CD4-positive, alpha-beta T cell (primary cell): Measurements from ENCODE around the gene PTPN7. TPM values are rescaled to one million over a fixed set of nuclear protein-coding genes. Genes with fewer than 3 reads are reported as not detected.
A peak's percentile ranks its signal among the peaks of the same experiment; 100 is the strongest.
"Not testable (repeated sequence)": the region's sequence is repeated elsewhere in the genome, so short reads cannot be mapped to it uniquely, and the experiment has no call there.

ENCODE experiments used
- ATAC-seq: fragments of 200-7000 bp; cut with Tn5 transposase; one replicate; pipeline ENCODE4 v1.10.0; 2022; ENCODE audit warnings: mild to moderate bottlenecking; ENCODE audit not compliant: poor library complexity
- CTCF ChIA-PET: fragments of 350-600 bp; sonication (Branson Sonifier 250); formaldehyde crosslinking; loops from one replicate; lab custom pipeline; 2021; ENCODE audit warnings: antibody characterized with exemption, inconsistent platforms; lab: Charles Lee
- POLR2A ChIA-PET: fragments of 350-600 bp; sonication (Branson Sonifier 250); formaldehyde crosslinking; loops from one replicate; lab custom pipeline; 2021; ENCODE audit warnings: antibody characterized with exemption, inconsistent platforms; lab: Charles Lee
- DNase-seq, 14 experiments: peaks; one replicate each; pipeline ENCODE4 v3.0.0-alpha.2; 2013 to 2020; ENCODE audit warnings: mixed read lengths in 2 of 14
- H3K27ac ChIP-seq, 2 donors: one replicate each; pipeline versions ENCODE4 v1.5.1 to v1.7.0; 2013; ENCODE audit warnings: low read length in 2 of 2, low read depth in 1 of 2, mild to moderate bottlenecking in 1 of 2
- H3K27me3 ChIP-seq, 2 experiments: 1 replicate in 1 of 2; 2 replicates in 1 of 2; pipeline versions ENCODE4 v1.6.1 to v1.7.0; 2013; ENCODE audit warnings: low read length in 2 of 2, control low read depth in 1 of 2, mild to moderate bottlenecking in 1 of 2, moderate library complexity in 1 of 2; ENCODE audit not compliant: insufficient read depth in 2 of 2, control insufficient read depth in 1 of 2
- H3K36me3 ChIP-seq: one replicate; pipeline ENCODE4 v1.6.1; 2013; ENCODE audit warnings: low read length, control low read depth; ENCODE audit not compliant: insufficient read depth
- H3K4me1 ChIP-seq: one replicate; pipeline ENCODE4 v1.6.1; 2013; ENCODE audit warnings: low read length, control low read depth; ENCODE audit not compliant: insufficient read depth
- H3K4me3 ChIP-seq: one replicate; pipeline ENCODE4 v1.5.1; 2013; ENCODE audit warnings: mild to moderate bottlenecking, low read length, moderate library complexity
- H3K9me3 ChIP-seq, 2 experiments: 1 replicate in 1 of 2; 2 replicates in 1 of 2; pipeline versions ENCODE4 v1.6.1 to v1.7.0; 2013; ENCODE audit warnings: low read length in 2 of 2, mild to moderate bottlenecking in 2 of 2, control low read depth in 1 of 2, moderate library complexity in 1 of 2; ENCODE audit not compliant: control insufficient read depth in 1 of 2, insufficient read depth in 1 of 2
- H3K27ac Mint-ChIP-seq: one replicate; pipeline ENCODE4 v1.8.0; 2020; ENCODE audit warnings: mixed read lengths
- H3K27me3 Mint-ChIP-seq: one replicate; pipeline ENCODE4 v1.8.0; 2021; ENCODE audit warnings: mixed read lengths
- H3K36me3 Mint-ChIP-seq: one replicate; pipeline ENCODE4 v1.8.0; 2021; ENCODE audit warnings: low read depth, mixed read lengths
- H3K4me1 Mint-ChIP-seq: one replicate; pipeline ENCODE4 v1.8.0; 2021; ENCODE audit warnings: low read depth, mixed read lengths
- H3K4me3 Mint-ChIP-seq: one replicate; pipeline ENCODE4 v1.8.0; 2020; ENCODE audit warnings: mild to moderate bottlenecking, mixed read lengths
- H3K9me3 Mint-ChIP-seq: one replicate; pipeline ENCODE4 v1.8.0; 2020; ENCODE audit warnings: mixed read lengths
- intact Hi-C, 2 experiments: fragments of 100-400 bp; cut with DNase I in 1 of 2; cut with micrococcal nuclease in 1 of 2; formaldehyde crosslinking; loops; one replicate each; pipeline versions ENCODE4 v1.15.1 to v1.9.0; 2023 to 2025; cut with DNase I, micrococcal nuclease
- total RNA-seq, 174 experiments: library from RNA in 2 of 174; stranded (reverse) in 2 of 174; gene quantifications; one replicate each; pipeline ENCODE4 v1.2.3 and lab custom pipeline; 2021 to 2026
- TF ChIP-seq, protein P1 (sequence below): fragments of 200-600 bp; IDR thresholded peaks from one replicate; pipeline ENCODE4 v1.8.0; 2022; ENCODE audit warnings: antibody characterized with exemption, mild to moderate bottlenecking

The PTPN7 gene
- total RNA-seq, 2 experiments from 2014 or later, result 144 to 145 TPM

DNA sequence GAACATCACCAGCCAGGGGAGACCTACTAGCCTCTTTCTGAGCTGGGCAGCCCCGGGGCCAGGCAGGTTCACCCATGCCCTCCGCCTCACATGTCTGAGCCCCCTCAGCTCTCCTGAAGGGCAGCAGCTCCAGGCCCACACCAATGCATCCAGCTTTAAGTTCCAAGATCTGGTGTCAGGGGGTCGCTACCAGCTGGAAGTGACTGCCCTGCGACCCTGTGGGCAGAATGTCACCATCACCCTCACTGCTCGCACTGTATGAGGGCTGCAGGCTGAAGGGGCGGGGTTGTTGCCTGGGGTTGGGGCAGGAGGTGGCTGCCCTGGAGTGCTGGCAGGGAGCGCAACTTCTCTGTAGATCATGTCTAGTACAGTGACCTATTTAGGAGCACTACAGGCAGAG is 8.5 kb upstream of the PTPN7 start:
- H3K9me3 ChIP-seq, result no peaks in the 10 kb centered on the region
- H3K27ac ChIP-seq, result no peak overlapping the region
- Mint-ChIP-seq H3K9me3 (no peaks in the 10 kb centered on the region), H3K27ac (no peak overlapping the region), H3K36me3 (no peaks in the 10 kb centered on the region), H3K4me3 (no peak overlapping the region), H3K4me1 (peaks cover 27% of the 10 kb centered on the region), H3K27me3 (no peaks in the 10 kb centered on the region)
- no peak overlapping the region for H3K4me3 ChIP-seq
- no peaks in the 10 kb centered on the region for H3K36me3 ChIP-seq
- intact Hi-C loops, result no loop called here
- ChIA-PET CTCF (no interaction called here), POLR2A (no interaction called here)
- TF ChIP-seq, protein P1, sequence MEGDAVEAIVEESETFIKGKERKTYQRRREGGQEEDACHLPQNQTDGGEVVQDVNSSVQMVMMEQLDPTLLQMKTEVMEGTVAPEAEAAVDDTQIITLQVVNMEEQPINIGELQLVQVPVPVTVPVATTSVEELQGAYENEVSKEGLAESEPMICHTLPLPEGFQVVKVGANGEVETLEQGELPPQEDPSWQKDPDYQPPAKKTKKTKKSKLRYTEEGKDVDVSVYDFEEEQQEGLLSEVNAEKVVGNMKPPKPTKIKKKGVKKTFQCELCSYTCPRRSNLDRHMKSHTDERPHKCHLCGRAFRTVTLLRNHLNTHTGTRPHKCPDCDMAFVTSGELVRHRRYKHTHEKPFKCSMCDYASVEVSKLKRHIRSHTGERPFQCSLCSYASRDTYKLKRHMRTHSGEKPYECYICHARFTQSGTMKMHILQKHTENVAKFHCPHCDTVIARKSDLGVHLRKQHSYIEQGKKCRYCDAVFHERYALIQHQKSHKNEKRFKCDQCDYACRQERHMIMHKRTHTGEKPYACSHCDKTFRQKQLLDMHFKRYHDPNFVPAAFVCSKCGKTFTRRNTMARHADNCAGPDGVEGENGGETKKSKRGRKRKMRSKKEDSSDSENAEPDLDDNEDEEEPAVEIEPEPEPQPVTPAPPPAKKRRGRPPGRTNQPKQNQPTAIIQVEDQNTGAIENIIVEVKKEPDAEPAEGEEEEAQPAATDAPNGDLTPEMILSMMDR, result no peak
- no peaks in the 10 kb centered on the region for H3K27me3 ChIP-seq
- no peak for ATAC-seq
- H3K4me1 ChIP-seq, result peaks cover 38% of the 10 kb centered on the region
- no peak for DNase-seq

DNA sequence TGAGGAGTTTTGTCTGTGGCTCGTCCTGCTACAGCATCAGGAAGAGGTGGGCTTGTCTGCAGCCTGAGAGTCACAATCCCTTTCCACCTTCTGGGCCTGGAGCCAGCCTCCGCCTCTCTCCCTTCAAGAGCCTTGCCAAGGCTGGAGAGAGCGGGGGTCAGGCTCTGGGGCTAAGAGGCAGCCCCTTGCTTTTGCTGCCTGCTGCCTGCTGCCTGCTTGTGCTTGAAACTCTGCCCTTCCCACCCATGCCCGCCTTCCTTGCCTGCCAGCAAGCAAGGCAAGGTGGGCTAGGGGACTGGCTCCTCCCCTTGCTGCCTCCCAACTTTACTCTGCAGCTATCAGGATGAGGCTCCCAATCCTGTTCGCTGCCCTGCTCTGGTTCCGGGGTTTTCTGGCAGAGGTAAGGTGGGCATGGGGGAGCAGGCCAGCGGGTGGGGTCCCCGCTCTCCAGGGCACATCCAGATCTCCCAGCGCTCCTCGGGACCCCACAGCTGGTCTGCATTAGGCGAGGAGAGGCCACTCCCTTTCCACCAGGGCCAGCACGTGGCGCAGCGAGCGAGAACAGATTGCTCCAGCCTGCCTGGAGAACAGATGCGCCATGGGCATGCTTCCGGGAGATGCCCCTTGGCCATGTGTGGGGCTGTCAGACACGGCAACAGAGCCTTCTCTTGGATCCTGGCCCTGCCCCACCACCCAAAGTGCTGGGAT is 7.5 kb upstream of the PTPN7 start:
- Histone ChIP-seq H3K9me3 (no peaks in the 10 kb centered on the region), H3K27ac (no peak overlapping the region), H3K36me3 (no peaks in the 10 kb centered on the region), H3K4me1 (peaks cover 48% of the 10 kb centered on the region), H3K4me3 (no peak overlapping the region), H3K27me3 (no peaks in the 10 kb centered on the region)
- DNase-seq (no peak), ATAC-seq (no peak)
- no peaks in the 10 kb centered on the region for H3K36me3 Mint-ChIP-seq
- POLR2A ChIA-PET, result no interaction called here
- H3K4me3 Mint-ChIP-seq, result no peak overlapping the region
- H3K4me1 Mint-ChIP-seq, result peaks cover 37% of the 10 kb centered on the region
- CTCF ChIA-PET, result no interaction called here
- intact Hi-C loops, result no loop called here
- TF ChIP-seq, protein P1, result no peak
- H3K27ac Mint-ChIP-seq, result no peak overlapping the region
- no peaks in the 10 kb centered on the region for H3K9me3 Mint-ChIP-seq
- no peaks in the 10 kb centered on the region for H3K27me3 Mint-ChIP-seq

- H3K27me3 Mint-ChIP-seq, intact Hi-C loops, ATAC-seq, POLR2A ChIA-PET, H3K9me3 ChIP-seq, DNase-seq, H3K36me3 ChIP-seq, H3K9me3 Mint-ChIP-seq, H3K4me3 ChIP-seq, H3K36me3 Mint-ChIP-seq, H3K27me3 ChIP-seq, H3K27ac ChIP-seq: not testable (repeated sequence)
- Mint-ChIP-seq H3K4me3 (peak overlapping the region; percentile 31), H3K4me1 (peaks cover 45% of the 10 kb centered on the region), H3K27ac (peak overlapping the region; percentile 53)
- H3K4me1 ChIP-seq, result peaks cover 56% of the 10 kb centered on the region
- CTCF ChIA-PET, result interaction anchor here (4.5 kb wide), 1 partner anchor 12 kb away, joined by 22 read pairs; no protein-coding TSS in a partner anchor
These were observed 6.7 kb upstream of the PTPN7 start for GRCh38 chr1:202167054-202167453.
